ENCODE measurements around the gene LOXHD1. TPM values are rescaled to one million over a fixed set of nuclear protein-coding genes. Genes with fewer than 3 reads are reported as not detected.

Gene LOXHD1
- total and polyA plus RNA-seq, 10 of the 15 experiments (the other 5 are each of a cell fraction or from before 2014, with no cell fraction given), result not detected

DNA sequence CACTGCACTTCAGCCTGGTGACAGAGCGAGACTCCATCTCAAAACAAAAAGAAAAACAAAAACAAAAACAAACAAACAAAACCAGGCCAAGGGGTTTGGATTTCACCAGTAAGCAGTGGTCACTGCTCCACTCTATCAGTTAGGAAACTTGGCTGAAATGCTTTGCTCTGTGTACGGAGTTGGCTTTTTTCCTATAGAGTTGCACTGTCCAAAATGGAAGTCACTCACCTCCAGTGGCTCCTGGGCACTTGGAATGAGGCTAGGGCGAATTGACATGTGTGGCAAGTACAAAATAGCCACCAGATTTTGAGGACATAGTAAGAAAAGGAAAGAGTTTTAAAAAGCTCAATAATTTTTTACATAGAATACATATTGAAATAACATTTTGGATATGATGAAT is 228.7 kb downstream of the LOXHD1 start:
- WGBS (ENCODE audit: insufficient coverage, insufficient replicate concordance, low lambda C conversion rate, missing lambda C conversion rate), result 13% methylated on average over 3 of the region's 3 CpGs
- H3K4me3 ChIP-seq, result no peak overlapping the region
- intact Hi-C loops (cut with micrococcal nuclease; ENCODE audit: unreplicated experiment), result no loop called here
- ChIA-PET CTCF (no interaction called here), POLR2A (no interaction called here), RAD21 (ENCODE audit: unreplicated experiment) (interaction anchor here (0.7 kb wide), 1 partner anchor 230 kb away, joined by 3 read pairs; no protein-coding TSS in a partner anchor), SMC1A (ENCODE audit: uncharacterized antibody, unreplicated experiment) (no interaction called here)
- H3K79me2 ChIP-seq (ENCODE audit: control insufficient read depth, insufficient read depth, low read length), result no peaks in the 10 kb centered on the region
- H3K9me3 ChIP-seq (replicated peaks; ENCODE audit: control insufficient read depth, insufficient read depth, low read length), result no peaks in the 10 kb centered on the region
- BruUV-seq (replicated peaks), result no TSS peak
- no peak overlapping the region for H3K9ac ChIP-seq (ENCODE audit: control insufficient read depth, insufficient read depth, low read length)
- FAIRE-seq (no peak), DNase-seq (ENCODE audit: low read depth, low spot score) (no peak), ATAC-seq (no peak)
- no peak overlapping the region for H3K4me2 ChIP-seq (ENCODE audit: control insufficient read depth, insufficient read depth)
- H3K27ac ChIP-seq (ENCODE audit: control insufficient read depth, insufficient read depth), result no peak overlapping the region
- H3K36me3 ChIP-seq (ENCODE audit: control insufficient read depth in 2 of 2, insufficient read depth in 2 of 2, low read length in 1 of 2), result no peaks in the 10 kb centered on the region
- peaks cover 0 to 3% of the 10 kb centered on the region in 2 experiments; a peak in 2 of 4 replicates for H3K27me3 ChIP-seq (replicated peaks in 1 of 2; ENCODE audit: control insufficient read depth in 2 of 2, insufficient read depth in 2 of 2, low read length in 1 of 2)
- no peaks in the 10 kb centered on the region for H3K4me1 ChIP-seq (ENCODE audit: control insufficient read depth, insufficient read depth, low read length)
- in situ Hi-C loops (cut with MboI), result no loop called here
- no peaks in the 10 kb centered on the region for H4K20me1 ChIP-seq (ENCODE audit: control insufficient read depth, insufficient read depth)
- H2AFZ ChIP-seq (ENCODE audit: control insufficient read depth, low read depth, low read length), result no peak overlapping the region
- TF ChIP-seq BACH1 (IDR thresholded peaks at IDR 0.05; ENCODE audit: borderline replicate concordance) (no peak), POU2F2 (IDR thresholded peaks at IDR 0.05; ENCODE audit: borderline replicate concordance, low read depth, low read length) (no peak), PAX8 (IDR thresholded peaks at IDR 0.05) (no peak), ZNF24 (IDR thresholded peaks at IDR 0.05) (no peak), MTA3 (IDR thresholded peaks at IDR 0.05; ENCODE audit: borderline replicate concordance, low read length) (no peak), SMARCA5 (IDR thresholded peaks at IDR 0.05) (no peak), MEF2A (IDR thresholded peaks at IDR 0.05; ENCODE audit: insufficient read depth, low read depth, low read length) (no peak), IKZF1 (conservative IDR thresholded peaks at IDR 0.05) (no peak), SREBF2 (IDR thresholded peaks at IDR 0.05; ENCODE audit: low read length) (no peak), RBBP5 (conservative IDR thresholded peaks at IDR 0.05) (no peak), YY1 (IDR thresholded peaks at IDR 0.05; ENCODE audit: low read depth, low read length) (no peak), JUNB (IDR thresholded peaks at IDR 0.05) (no peak)
- TF ChIP-seq, protein P1, sequence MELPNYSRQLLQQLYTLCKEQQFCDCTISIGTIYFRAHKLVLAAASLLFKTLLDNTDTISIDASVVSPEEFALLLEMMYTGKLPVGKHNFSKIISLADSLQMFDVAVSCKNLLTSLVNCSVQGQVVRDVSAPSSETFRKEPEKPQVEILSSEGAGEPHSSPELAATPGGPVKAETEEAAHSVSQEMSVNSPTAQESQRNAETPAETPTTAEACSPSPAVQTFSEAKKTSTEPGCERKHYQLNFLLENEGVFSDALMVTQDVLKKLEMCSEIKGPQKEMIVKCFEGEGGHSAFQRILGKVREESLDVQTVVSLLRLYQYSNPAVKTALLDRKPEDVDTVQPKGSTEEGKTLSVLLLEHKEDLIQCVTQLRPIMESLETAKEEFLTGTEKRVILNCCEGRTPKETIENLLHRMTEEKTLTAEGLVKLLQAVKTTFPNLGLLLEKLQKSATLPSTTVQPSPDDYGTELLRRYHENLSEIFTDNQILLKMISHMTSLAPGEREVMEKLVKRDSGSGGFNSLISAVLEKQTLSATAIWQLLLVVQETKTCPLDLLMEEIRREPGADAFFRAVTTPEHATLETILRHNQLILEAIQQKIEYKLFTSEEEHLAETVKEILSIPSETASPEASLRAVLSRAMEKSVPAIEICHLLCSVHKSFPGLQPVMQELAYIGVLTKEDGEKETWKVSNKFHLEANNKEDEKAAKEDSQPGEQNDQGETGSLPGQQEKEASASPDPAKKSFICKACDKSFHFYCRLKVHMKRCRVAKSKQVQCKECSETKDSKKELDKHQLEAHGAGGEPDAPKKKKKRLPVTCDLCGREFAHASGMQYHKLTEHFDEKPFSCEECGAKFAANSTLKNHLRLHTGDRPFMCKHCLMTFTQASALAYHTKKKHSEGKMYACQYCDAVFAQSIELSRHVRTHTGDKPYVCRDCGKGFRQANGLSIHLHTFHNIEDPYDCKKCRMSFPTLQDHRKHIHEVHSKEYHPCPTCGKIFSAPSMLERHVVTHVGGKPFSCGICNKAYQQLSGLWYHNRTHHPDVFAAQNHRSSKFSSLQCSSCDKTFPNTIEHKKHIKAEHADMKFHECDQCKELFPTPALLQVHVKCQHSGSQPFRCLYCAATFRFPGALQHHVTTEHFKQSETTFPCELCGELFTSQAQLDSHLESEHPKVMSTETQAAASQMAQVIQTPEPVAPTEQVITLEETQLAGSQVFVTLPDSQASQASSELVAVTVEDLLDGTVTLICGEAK (IDR thresholded peaks at IDR 0.05; ENCODE audit: borderline replicate concordance), result no peak
- TF ChIP-seq, protein P2, sequence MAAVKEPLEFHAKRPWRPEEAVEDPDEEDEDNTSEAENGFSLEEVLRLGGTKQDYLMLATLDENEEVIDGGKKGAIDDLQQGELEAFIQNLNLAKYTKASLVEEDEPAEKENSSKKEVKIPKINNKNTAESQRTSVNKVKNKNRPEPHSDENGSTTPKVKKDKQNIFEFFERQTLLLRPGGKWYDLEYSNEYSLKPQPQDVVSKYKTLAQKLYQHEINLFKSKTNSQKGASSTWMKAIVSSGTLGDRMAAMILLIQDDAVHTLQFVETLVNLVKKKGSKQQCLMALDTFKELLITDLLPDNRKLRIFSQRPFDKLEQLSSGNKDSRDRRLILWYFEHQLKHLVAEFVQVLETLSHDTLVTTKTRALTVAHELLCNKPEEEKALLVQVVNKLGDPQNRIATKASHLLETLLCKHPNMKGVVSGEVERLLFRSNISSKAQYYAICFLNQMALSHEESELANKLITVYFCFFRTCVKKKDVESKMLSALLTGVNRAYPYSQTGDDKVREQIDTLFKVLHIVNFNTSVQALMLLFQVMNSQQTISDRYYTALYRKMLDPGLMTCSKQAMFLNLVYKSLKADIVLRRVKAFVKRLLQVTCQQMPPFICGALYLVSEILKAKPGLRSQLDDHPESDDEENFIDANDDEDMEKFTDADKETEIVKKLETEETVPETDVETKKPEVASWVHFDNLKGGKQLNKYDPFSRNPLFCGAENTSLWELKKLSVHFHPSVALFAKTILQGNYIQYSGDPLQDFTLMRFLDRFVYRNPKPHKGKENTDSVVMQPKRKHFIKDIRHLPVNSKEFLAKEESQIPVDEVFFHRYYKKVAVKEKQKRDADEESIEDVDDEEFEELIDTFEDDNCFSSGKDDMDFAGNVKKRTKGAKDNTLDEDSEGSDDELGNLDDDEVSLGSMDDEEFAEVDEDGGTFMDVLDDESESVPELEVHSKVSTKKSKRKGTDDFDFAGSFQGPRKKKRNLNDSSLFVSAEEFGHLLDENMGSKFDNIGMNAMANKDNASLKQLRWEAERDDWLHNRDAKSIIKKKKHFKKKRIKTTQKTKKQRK (IDR thresholded peaks at IDR 0.05; ENCODE audit: low read depth, low read length), result no peak
- TF ChIP-seq, protein P3, sequence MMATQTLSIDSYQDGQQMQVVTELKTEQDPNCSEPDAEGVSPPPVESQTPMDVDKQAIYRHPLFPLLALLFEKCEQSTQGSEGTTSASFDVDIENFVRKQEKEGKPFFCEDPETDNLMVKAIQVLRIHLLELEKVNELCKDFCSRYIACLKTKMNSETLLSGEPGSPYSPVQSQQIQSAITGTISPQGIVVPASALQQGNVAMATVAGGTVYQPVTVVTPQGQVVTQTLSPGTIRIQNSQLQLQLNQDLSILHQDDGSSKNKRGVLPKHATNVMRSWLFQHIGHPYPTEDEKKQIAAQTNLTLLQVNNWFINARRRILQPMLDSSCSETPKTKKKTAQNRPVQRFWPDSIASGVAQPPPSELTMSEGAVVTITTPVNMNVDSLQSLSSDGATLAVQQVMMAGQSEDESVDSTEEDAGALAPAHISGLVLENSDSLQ (IDR thresholded peaks at IDR 0.05), result no peak
- TF ChIP-seq, protein P4, sequence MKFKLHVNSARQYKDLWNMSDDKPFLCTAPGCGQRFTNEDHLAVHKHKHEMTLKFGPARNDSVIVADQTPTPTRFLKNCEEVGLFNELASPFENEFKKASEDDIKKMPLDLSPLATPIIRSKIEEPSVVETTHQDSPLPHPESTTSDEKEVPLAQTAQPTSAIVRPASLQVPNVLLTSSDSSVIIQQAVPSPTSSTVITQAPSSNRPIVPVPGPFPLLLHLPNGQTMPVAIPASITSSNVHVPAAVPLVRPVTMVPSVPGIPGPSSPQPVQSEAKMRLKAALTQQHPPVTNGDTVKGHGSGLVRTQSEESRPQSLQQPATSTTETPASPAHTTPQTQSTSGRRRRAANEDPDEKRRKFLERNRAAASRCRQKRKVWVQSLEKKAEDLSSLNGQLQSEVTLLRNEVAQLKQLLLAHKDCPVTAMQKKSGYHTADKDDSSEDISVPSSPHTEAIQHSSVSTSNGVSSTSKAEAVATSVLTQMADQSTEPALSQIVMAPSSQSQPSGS (IDR thresholded peaks at IDR 0.05; ENCODE audit: low read length), result no peak

Measured in GM12878 (cell line).